ENCODE results near the gene PLEKHA8.

DNA sequence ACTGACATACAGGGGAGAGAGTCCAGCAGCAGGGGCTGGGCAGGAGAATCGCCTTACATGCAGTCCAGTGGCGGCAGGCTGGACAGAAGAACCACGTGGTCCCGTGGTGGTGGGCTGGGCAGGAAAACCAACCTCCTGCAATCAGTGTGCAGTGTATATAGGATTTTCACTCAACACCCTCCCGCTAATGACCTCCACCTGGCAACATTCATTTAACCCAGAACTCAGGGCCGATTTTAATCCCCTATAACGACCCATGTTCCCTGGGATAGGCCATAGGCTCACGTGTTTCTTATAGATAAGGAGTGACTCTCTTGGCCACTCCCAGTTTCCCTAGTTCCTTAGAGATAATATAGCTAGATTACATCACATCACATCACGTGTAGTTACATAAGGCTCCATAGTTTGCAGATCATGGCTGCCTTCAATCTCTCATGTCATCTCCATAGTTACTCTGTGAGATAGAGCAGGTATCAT lies 125.9 kb downstream of the PLEKHA8 start:
- no peak for TF ChIP-seq CTCF (IDR thresholded peaks at IDR 0.05)
- no peak for TF ChIP-seq POLR2A (IDR thresholded peaks at IDR 0.05)
- no peak for TF ChIP-seq EP300 (IDR thresholded peaks at IDR 0.05)

Data from tibial nerve (tissue), 4 donors.